HG02798 (cell line): ENCODE results near the gene FKBP1B.

ENCODE experiments used
- ATAC-seq: cut with Tn5 transposase; IDR thresholded peaks from one replicate; pipeline ENCODE4 v1.9.1; 2021; ENCODE audit warnings: mild to moderate bottlenecking; ENCODE audit not compliant: unreplicated experiment, poor library complexity

Gene FKBP1B

GRCh38 chr2:24055750-24056149 is 6.2 kb downstream of the FKBP1B start:
- no peak for ATAC-seq

GRCh38 chr2:24058564-24059271 is 9.2 kb downstream of the FKBP1B start:
- no peak for ATAC-seq

- ATAC-seq, result no peak
These were observed 15.8 kb downstream of the FKBP1B start for GRCh38 chr2:24065341-24065740.

GRCh38 chr2:24072259-24072658 is 22.7 kb downstream of the FKBP1B start:
- ATAC-seq, result no peak

- ATAC-seq, result no peak
These were observed 24.3 kb downstream of the FKBP1B start for GRCh38 chr2:24073816-24074215.

GRCh38 chr2:24075259-24075658 is 25.7 kb downstream of the FKBP1B start:
- ATAC-seq, result no peak

GRCh38 chr2:24075915-24076848 is 26.6 kb downstream of the FKBP1B start, which contains the start of gene SF3B6:
SF3B6 (minus strand) TSS chr2:24076326; CDS start chr2:24076229, 97 bp downstream.
- ATAC-seq, result peak; percentile 96

- peak; percentile 1 for ATAC-seq
These were observed 27.5 kb downstream of the FKBP1B start for GRCh38 chr2:24076849-24077534.

- ATAC-seq, result no peak
These were observed 28.0 kb downstream of the FKBP1B start for GRCh38 chr2:24077535-24077877.

GRCh38 chr2:24077879-24078278 is 28.3 kb downstream of the FKBP1B start:
- no peak for ATAC-seq

- no peak for ATAC-seq
These were observed 31.2 kb downstream of the FKBP1B start for GRCh38 chr2:24080701-24081100.

GRCh38 chr2:24082787-24083566 is 33.4 kb downstream of the FKBP1B start:
- no peak for ATAC-seq

- peak; percentile 79 for ATAC-seq
These were observed 34.2 kb downstream of the FKBP1B start for GRCh38 chr2:24083567-24084385.

GRCh38 chr2:24084386-24085199 is 35.1 kb downstream of the FKBP1B start, which contains the start of gene TP53I3:
TP53I3 (minus strand) TSS chr2:24084834; CDS start chr2:24084326, 508 bp downstream.
- ATAC-seq, result peak; percentile 84

GRCh38 chr2:24085200-24085489 is 35.6 kb downstream of the FKBP1B start:
- no peak for ATAC-seq

- no peak for ATAC-seq
These were observed 36.7 kb downstream of the FKBP1B start for GRCh38 chr2:24086241-24086640.

- no peak for ATAC-seq
These were observed 37.5 kb downstream of the FKBP1B start for GRCh38 chr2:24087032-24087431.

- no peak for ATAC-seq
These were observed 39.3 kb downstream of the FKBP1B start for GRCh38 chr2:24088821-24089359.
